Neural progenitor cell (in vitro differentiated cells): Measurements from ENCODE around the gene PDGFD.

ENCODE experiments used
- CTCF ChIP-seq: fragments of 200-600 bp; sonication (generic); IDR thresholded peaks from 2 replicates; pipeline ENCODE4 v1.5.1; 2017; ENCODE audit warnings: antibody characterized with exemption, mild to moderate bottlenecking
- EZH2 ChIP-seq: fragments of 200-600 bp; sonication (generic); IDR thresholded peaks from 2 replicates; pipeline ENCODE4 v1.6.1; 2017; ENCODE audit warnings: antibody characterized with exemption, mild to moderate bottlenecking, moderate library complexity

GRCh38 chr11:104154296-104154695, 9.7 kb downstream of the PDGFD start:
- TF ChIP-seq CTCF (no peak), EZH2 (no peak)
